Neuronal stem cell (in vitro differentiated cells): Measurements from ENCODE around the gene GABRG2. TPM values are rescaled to one million over a fixed set of nuclear protein-coding genes. Genes with fewer than 3 reads are reported as not detected.

Source experiments
- DNase-seq: peaks from one replicate; pipeline ENCODE4 v3.0.0-alpha.2; 2013; ENCODE audit warnings: low spot score
- H2AFZ ChIP-seq: one replicate; pipeline ENCODE4 v1.6.1; 2013; ENCODE audit warnings: mild to moderate bottlenecking, low read length, inconsistent platforms
- H2AK5ac ChIP-seq: 2 replicates; pipeline ENCODE4 v1.6.1; 2013; ENCODE audit warnings: low read depth, mild to moderate bottlenecking, inconsistent platforms, low read length, moderate library complexity, mixed read lengths
- H2BK120ac ChIP-seq: 2 replicates; pipeline ENCODE4 v1.6.1; 2013; ENCODE audit warnings: low read depth, mild to moderate bottlenecking, inconsistent platforms, low read length, moderate library complexity, mixed read lengths
- H2BK12ac ChIP-seq: one replicate; pipeline ENCODE4 v1.6.1; 2013; ENCODE audit warnings: low read length, inconsistent platforms
- H2BK15ac ChIP-seq: 2 replicates; pipeline ENCODE4 v1.6.1; 2013; ENCODE audit warnings: mild to moderate bottlenecking, low read length, inconsistent platforms, mixed read lengths
- H2BK5ac ChIP-seq: one replicate; pipeline ENCODE4 v1.6.1; 2013; ENCODE audit warnings: inconsistent platforms, mild to moderate bottlenecking, low read length, moderate library complexity
- H3K14ac ChIP-seq: one replicate; pipeline ENCODE4 v1.6.1; 2013; ENCODE audit warnings: low read length, inconsistent platforms
- H3K18ac ChIP-seq: 2 replicates; pipeline ENCODE4 v1.6.1; 2013; ENCODE audit warnings: low read length, inconsistent platforms
- H3K23ac ChIP-seq: 2 replicates; pipeline ENCODE4 v1.6.1; 2013; ENCODE audit warnings: low read depth, mild to moderate bottlenecking, mixed read lengths, low read length, inconsistent platforms; ENCODE audit not compliant: poor library complexity
- H3K27ac ChIP-seq: replicated peaks from 3 replicates; pipeline ENCODE4 v1.5.1; 2013; ENCODE audit warnings: low read length, inconsistent platforms
- H3K27me3 ChIP-seq, 3 experiments: 2 replicates each; pipeline ENCODE4 v1.6.1; 2013; ENCODE audit warnings: low read length in 3 of 3, mild to moderate bottlenecking in 2 of 3, inconsistent platforms in 1 of 3, low read depth in 1 of 3, mixed read lengths in 1 of 3, moderate library complexity in 1 of 3; ENCODE audit not compliant: control insufficient read depth in 3 of 3, insufficient read depth in 3 of 3
- H3K36me3 ChIP-seq, 2 donors: replicated peaks in 1 of 2; 2 replicates each; pipeline ENCODE4 v1.6.1; 2013; ENCODE audit warnings: low read length in 2 of 2; ENCODE audit not compliant: control insufficient read depth in 2 of 2, insufficient read depth in 2 of 2
- H3K4ac ChIP-seq: 2 replicates; pipeline ENCODE4 v1.6.1; 2013; ENCODE audit warnings: inconsistent platforms, mild to moderate bottlenecking, low read length, moderate library complexity
- H3K4me1 ChIP-seq, 2 donors: 1 replicate in 1 of 2; 2 replicates in 1 of 2; pipeline ENCODE4 v1.6.1; 2013; ENCODE audit warnings: low read length in 2 of 2, low read depth in 1 of 2; ENCODE audit not compliant: control insufficient read depth in 2 of 2, insufficient read depth in 1 of 2
- H3K4me2 ChIP-seq: one replicate; pipeline ENCODE4 v1.6.1; 2013; ENCODE audit warnings: mild to moderate bottlenecking, low read length, inconsistent platforms; ENCODE audit not compliant: insufficient read depth, poor library complexity, severe bottlenecking
- H3K4me3 ChIP-seq, 2 donors: 2 replicates each; pipeline ENCODE4 v1.5.1; 2013; ENCODE audit warnings: low read length in 2 of 2, mild to moderate bottlenecking in 2 of 2, inconsistent platforms in 1 of 2, moderate library complexity in 1 of 2
- H3K79me1 ChIP-seq: one replicate; pipeline ENCODE4 v1.6.1; 2013; ENCODE audit warnings: low read depth, mild to moderate bottlenecking, inconsistent platforms, low read length, moderate library complexity
- H3K9ac ChIP-seq: one replicate; pipeline ENCODE4 v1.6.1; 2013; ENCODE audit warnings: mild to moderate bottlenecking, low read depth, low read length, inconsistent platforms; ENCODE audit not compliant: poor library complexity
- H3K9me3 ChIP-seq, 2 donors: replicated peaks in 1 of 2; 2 replicates each; pipeline versions ENCODE3 to v1.6.1; 2013; ENCODE audit warnings: low read length in 2 of 2, mild to moderate bottlenecking in 2 of 2, inconsistent platforms in 1 of 2, low read depth in 1 of 2, mixed read lengths in 1 of 2, moderate library complexity in 1 of 2; ENCODE audit not compliant: control insufficient read depth in 2 of 2, insufficient read depth in 1 of 2
- H4K8ac ChIP-seq: one replicate; pipeline ENCODE4 v1.6.1; 2013; ENCODE audit warnings: low read depth, mild to moderate bottlenecking, inconsistent platforms, low read length, moderate library complexity
- H4K91ac ChIP-seq: one replicate; pipeline ENCODE4 v1.6.1; 2013; ENCODE audit warnings: low read length, low read depth, mild to moderate bottlenecking, inconsistent platforms; ENCODE audit not compliant: poor library complexity
- WGBS, 2 donors: extraction: QIAGEN DNeasy Blood & Tissue Kit; methylation state at CpG; one replicate each; pipeline ENCODE4 v1.1.7; 2013; ENCODE audit warnings: missing lambda C conversion rate in 2 of 2, mixed read lengths in 1 of 2; ENCODE audit not compliant: insufficient read length in 2 of 2, insufficient replicate concordance in 1 of 2; ENCODE audit errors: extremely low coverage in 2 of 2; 5-methylcytosine and 5-hydroxymethylcytosine counted together
- polyA plus RNA-seq, 2 experiments: library from polyadenylated mRNA; stranded (reverse); fragments of 200-250 nt; gene quantifications; one replicate each; pipeline ENCODE4 v1.2.3, GENCODE V29; 2013

Gene GABRG2
- polyA plus RNA-seq (2013, experiment 1 of 2) = 0.07 TPM
- polyA plus RNA-seq (2013, experiment 2 of 2) = 0.06 TPM

- H3K9ac ChIP-seq = no peak within 1 kb of the TSS
- H4K91ac ChIP-seq = no peak within 1 kb of the TSS
- H4K8ac ChIP-seq = no peak within 1 kb of the TSS
- no peak within 1 kb of the TSS for H3K14ac ChIP-seq
- no peak within 1 kb of the TSS for H3K18ac ChIP-seq
- H3K27ac ChIP-seq = no peak within 1 kb of the TSS
- no CpG with 5 or more reads among the region's 21 CpGs for WGBS, 2 donors
- DNase-seq = no peak
- no peak within 1 kb of the TSS for H2BK5ac ChIP-seq
- H2AK5ac ChIP-seq = no peak within 1 kb of the TSS
- peak within 1 kb of the TSS in 1 of 2 donors; percentile 67 for H3K4me3 ChIP-seq
- no peaks in the 10 kb centered on the region for H3K27me3 ChIP-seq
- no peak within 1 kb of the TSS for H2AFZ ChIP-seq
- no peak within 1 kb of the TSS for H2BK120ac ChIP-seq
- H3K4ac ChIP-seq = no peak within 1 kb of the TSS
- no peaks in the 10 kb centered on the region for H3K9me3 ChIP-seq
- H3K79me1 ChIP-seq = no peaks in the 10 kb centered on the region
- no peak within 1 kb of the TSS for H2BK12ac ChIP-seq
- H3K4me2 ChIP-seq = peak within 1 kb of the TSS; percentile 72
- H3K36me3 ChIP-seq = no peaks in the 10 kb centered on the region
- H2BK15ac ChIP-seq = no peak within 1 kb of the TSS
- peaks cover 0 to 2% of the 10 kb centered on the region in 2 donors for H3K4me1 ChIP-seq
- no peak within 1 kb of the TSS for H3K23ac ChIP-seq
Observed at GRCh38 chr5:162067655-162068411, at the start of gene GABRG2. Gene GABRG2, plus strand, starts transcription at chr5:162067773. Its CDS starts 227 bp downstream, at chr5:162068000.

- Histone ChIP-seq H2BK12ac (no peak overlapping the region), H3K18ac (no peak overlapping the region), H2AK5ac (no peak overlapping the region), H2BK15ac (no peak overlapping the region), H3K27ac (no peak overlapping the region), H3K4me1 (no peaks in the 10 kb centered on the region), H3K27me3 (no peaks in the 10 kb centered on the region), H3K4me2 (no peak overlapping the region), H3K4me3 (no peak overlapping the region), H3K9me3 (no peaks in the 10 kb centered on the region), H4K91ac (no peak overlapping the region), H3K23ac (no peak overlapping the region), H4K8ac (no peak overlapping the region), H3K4ac (no peak overlapping the region), H3K14ac (no peak overlapping the region), H3K36me3 (no peaks in the 10 kb centered on the region), H3K79me1 (no peaks in the 10 kb centered on the region), H2AFZ (no peak overlapping the region), H3K9ac (no peak overlapping the region), H2BK120ac (no peak overlapping the region), H2BK5ac (no peak overlapping the region)
- no CpG with 5 or more reads among the region's 2 CpGs for WGBS, 2 donors
- no peak for DNase-seq
Observed at GRCh38 chr5:162025312-162025711, 42.3 kb upstream of the GABRG2 start.

DNA sequence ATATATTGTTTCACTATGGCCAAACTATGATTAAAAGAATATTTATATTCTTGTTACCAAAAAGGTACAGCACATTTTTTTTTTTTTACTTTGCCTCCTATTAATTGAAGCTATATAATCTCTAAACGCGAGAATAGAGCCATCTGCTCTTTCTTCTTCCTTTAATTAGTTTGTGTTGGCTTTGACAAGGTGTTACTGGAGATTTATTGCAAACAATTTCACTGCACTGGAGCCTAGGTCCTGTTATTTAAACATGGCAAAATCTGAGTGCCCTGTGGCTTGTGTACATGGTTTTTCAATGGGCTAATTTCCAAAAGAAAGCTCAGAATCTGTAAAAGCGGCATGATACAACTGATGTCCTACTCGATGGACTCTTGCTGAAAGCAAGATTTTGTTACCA, 40.8 kb upstream of the GABRG2 start:
- H3K9me3 ChIP-seq = no peaks in the 10 kb centered on the region
- no peak overlapping the region for H2AK5ac ChIP-seq
- H2BK15ac ChIP-seq = no peak overlapping the region
- no peak overlapping the region for H3K4ac ChIP-seq
- no CpG with 5 or more reads among the region's 4 CpGs for WGBS, 2 donors
- H2BK12ac ChIP-seq = no peak overlapping the region
- H3K27ac ChIP-seq = no peak overlapping the region
- H3K79me1 ChIP-seq = no peaks in the 10 kb centered on the region
- no peak overlapping the region for H3K9ac ChIP-seq
- H2AFZ ChIP-seq = no peak overlapping the region
- H2BK5ac ChIP-seq = no peak overlapping the region
- no peaks in the 10 kb centered on the region for H3K27me3 ChIP-seq
- no peak overlapping the region for H3K23ac ChIP-seq
- no peak overlapping the region for H4K91ac ChIP-seq
- H3K18ac ChIP-seq = no peak overlapping the region
- no peak overlapping the region for H3K4me3 ChIP-seq
- H4K8ac ChIP-seq = no peak overlapping the region
- no peak for DNase-seq
- no peak overlapping the region for H2BK120ac ChIP-seq
- no peak overlapping the region for H3K14ac ChIP-seq
- no peaks in the 10 kb centered on the region for H3K36me3 ChIP-seq
- H3K4me2 ChIP-seq = no peak overlapping the region
- H3K4me1 ChIP-seq = no peaks in the 10 kb centered on the region

DNA sequence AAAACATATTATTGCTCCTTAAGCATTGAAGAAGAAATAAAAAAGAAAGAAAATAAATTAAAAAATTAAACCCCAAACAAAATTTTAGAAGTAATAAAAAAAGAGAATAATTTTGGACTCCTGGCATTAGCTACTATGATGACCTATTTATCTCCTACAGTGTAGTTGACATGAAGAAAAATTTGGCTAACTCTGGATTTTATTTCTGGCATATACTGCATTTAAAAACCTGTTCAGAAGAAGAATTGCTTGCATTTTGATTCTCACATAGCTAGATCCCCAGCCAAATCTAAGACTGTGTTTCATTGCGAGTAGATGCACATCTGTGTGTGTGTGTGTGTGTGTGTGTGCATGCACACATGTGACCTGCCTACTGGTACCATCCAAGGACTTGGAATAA, 30.1 kb upstream of the GABRG2 start:
- no peak overlapping the region for H3K14ac ChIP-seq
- no CpG with 5 or more reads among the region's 1 CpG for WGBS, 2 donors
- no peak overlapping the region for H3K27ac ChIP-seq
- H3K4ac ChIP-seq = no peak overlapping the region
- H4K8ac ChIP-seq = no peak overlapping the region
- no peaks in the 10 kb centered on the region for H3K4me1 ChIP-seq
- H2BK5ac ChIP-seq = no peak overlapping the region
- H3K79me1 ChIP-seq = no peaks in the 10 kb centered on the region
- H2BK120ac ChIP-seq = no peak overlapping the region
- H2AK5ac ChIP-seq = no peak overlapping the region
- no peaks in the 10 kb centered on the region for H3K36me3 ChIP-seq
- H3K9me3 ChIP-seq = no peaks in the 10 kb centered on the region
- no peaks in the 10 kb centered on the region for H3K27me3 ChIP-seq
- H3K4me3 ChIP-seq = no peak overlapping the region
- no peak overlapping the region for H3K4me2 ChIP-seq
- H2AFZ ChIP-seq = no peak overlapping the region
- no peak overlapping the region for H3K9ac ChIP-seq
- no peak overlapping the region for H2BK15ac ChIP-seq
- H2BK12ac ChIP-seq = no peak overlapping the region
- no peak overlapping the region for H3K18ac ChIP-seq
- no peak for DNase-seq
- no peak overlapping the region for H3K23ac ChIP-seq
- H4K91ac ChIP-seq = no peak overlapping the region
